Activated T-cell treated with anti-CD3 and anti-CD28 coated beads, Interleukin-2, amount 50 U/mL, for 1 hour (primary cell): ENCODE results near the gene SHC2.
"Not testable (repeated sequence)": the region's sequence is repeated elsewhere in the genome, so short reads cannot be mapped to it uniquely, and the experiment has no call there.

ENCODE experiments used
- DNase-seq: peaks from one replicate; pipeline ENCODE4 v3.0.0-alpha.2; 2020

Gene SHC2

DNA sequence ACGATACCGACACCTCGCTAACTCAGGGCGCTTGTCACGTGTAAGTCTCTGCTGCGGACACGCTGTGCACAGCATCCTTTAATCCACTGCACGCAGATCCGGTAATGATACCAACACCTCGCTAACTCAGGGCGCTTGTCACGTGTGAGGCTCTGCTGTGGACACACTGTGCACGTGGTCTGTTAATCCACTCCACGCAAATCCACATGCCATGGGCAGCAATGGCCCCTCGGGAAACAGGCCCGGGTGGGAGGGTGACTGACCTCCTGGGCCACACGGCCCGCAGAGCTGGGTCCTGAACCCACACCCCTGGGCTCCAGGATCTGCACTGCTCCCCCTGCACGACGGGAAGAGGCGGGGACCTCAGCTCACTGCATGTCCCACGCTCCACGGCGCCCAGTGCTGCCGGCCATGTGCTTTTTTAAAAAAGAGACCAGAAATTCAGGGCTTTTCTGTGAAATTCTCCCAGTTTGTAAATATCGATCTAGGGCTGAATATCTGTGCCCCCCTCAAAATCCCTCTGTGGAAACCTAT, 16.1 kb downstream of the SHC2 start:
- no peak for DNase-seq

DNA sequence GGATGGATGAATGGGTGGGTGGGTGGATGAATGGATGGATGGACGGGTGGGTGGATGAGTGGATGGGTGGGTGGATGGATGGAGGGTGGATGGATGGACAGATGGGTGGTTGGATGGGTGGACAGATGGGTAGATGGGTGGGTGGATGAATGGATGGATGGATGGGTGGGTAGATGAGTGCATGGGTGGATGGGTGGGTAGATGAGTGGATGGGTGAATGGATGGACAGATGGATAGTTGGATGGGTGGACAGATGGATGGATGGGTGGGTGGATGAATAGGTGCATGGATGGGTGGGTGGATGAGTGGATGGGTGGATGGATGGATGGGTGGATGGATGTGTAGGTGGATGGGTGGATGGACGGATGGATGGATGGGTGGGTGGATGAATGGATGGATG, 17.8 kb downstream of the SHC2 start:
- no peak for DNase-seq

DNA sequence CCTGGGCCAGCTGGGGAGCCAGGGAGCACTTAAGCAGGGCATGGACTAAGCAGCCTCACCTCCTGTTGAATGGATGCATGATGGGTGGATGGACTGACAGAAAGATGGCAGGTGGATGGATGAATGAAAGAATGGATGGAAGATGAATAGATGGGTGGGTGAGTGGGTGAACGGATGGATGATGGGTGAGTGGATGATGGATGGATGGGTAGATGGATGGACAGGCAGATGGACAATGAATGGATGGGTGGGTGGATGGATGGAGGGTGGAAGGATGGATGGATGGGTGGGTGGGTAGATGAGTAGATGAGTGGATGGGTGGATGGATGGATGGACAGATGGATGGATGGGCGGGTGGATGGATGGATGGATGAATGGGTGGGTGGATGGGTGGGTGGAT, 18.7 kb downstream of the SHC2 start:
- no peak for DNase-seq

- no peak for DNase-seq
Observed at GRCh38 chr19:441213-441836, 19.5 kb downstream of the SHC2 start.

DNA sequence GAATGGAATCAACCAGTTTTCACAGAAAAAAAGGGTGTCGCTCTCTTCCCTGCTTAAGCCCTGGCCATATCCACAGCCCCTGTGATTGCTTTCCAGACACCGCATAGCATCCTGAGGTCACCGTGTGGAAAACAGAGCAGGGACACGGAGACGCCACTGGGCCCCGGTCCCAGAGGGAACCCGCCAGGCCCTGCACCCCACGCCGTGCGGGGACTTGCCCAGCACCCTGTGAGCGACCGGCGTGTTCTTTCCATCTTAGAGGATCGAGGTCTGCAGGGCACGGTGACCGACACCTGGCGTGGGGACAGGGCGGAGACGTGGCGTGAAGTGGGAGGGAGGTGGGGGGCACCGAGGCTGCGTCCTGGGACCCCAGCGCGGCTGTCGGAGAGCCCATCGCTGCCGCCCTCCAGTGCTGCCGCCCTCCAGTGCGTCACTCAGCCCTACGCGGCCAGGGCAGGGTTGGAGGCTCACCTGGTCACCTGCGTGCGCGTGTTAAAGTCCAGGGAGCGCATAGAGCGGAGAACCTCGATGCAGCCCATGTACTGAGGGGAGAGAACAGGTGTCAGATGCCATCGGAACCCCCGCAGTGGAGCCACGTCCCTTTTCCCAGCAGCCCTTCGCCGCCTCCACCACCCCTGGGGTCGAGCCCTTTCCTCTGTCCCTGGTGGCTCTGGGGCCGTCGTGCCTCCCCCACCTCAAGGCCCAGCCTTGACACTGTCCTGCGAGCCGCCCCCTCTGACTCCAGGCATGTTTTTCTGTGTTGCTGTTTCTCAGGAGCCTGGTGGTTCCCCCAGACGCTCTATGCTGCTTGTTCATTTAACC, 20.2 kb downstream of the SHC2 start:
- DNase-seq = no peak

DNA sequence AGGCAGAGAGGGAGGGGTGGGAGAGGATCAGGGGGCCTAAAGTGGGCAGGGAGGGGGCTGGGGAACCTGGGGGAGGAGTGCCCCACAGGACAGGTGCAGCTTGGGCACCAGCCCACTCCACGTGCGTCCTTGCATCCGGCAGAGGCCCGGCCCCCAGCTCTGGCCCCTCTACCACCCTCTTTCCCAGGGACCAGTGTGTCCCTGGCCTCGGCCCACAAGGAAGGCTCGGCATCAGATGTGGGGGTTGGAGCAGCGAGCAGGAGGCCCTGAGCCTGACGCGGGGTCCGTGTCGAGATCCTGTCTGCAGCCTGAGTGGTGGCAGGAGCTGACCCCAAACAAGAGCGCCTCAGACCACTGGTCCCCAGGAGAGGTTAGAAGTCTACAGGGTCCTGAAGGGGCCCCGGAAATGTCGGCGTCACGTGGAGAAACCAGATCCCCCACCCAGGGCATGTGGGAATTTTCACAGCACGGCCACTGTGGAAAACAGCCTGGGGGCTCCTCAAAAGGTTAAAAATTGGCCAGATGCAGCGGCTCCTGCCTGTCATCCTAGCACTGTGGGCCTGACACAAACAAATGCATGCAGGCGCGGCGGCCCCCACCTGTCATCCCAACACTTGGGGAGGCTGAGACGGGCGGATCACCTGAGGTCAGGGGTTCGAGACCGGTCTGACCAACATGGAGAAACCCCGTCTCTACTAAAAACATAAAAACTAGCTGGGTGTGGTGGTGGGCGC, 21.5 kb downstream of the SHC2 start:
- DNase-seq = no peak

DNA sequence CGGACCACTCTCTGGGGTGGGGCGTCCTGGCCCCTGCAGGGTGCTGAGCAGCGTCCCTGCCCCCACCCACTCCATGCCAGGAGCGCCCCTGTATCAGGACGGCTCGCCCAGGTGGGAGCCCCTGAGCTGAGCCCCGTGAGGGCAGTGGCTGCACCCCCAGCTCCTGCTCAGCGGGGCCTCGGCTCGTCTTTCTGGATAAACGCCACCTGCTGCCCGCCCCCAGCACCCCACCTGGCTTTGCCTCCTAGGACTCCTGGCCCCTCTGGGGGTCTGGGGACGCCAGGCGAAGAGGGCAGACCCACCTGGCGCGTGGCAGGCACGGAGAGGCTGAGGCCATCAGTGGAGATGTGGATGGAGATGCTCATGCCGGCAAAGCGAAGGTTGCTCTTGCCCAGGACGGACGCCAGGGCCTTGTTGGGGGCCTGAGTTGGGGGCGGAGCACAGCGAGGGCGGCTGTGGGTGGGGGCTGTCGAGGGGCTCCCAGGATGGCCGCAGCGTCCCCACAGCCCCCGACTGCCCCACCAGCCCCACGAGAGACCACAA, 22.3 kb downstream of the SHC2 start:
- DNase-seq = no peak

DNA sequence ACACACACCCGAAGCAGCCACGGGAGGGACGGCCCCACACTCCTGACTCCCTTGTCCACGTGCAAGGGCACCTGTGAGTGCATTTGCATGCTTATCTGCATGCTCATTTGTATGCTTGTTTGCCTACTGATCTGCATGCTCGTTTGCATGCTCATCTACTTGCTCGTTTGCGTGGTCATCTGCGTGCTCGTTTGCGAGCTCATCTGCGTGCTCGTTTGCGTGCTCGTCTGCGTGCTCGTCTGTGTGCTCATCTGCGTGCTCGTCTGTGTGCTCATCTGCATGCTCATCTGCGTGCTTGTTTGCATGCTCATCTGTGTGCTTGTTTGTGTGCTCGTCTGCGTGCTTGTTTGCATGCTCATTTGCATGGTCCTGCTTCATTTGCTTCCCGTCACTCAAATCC, 23.8 kb downstream of the SHC2 start:
- DNase-seq = no peak

- DNase-seq = no peak
Observed at GRCh38 chr19:436413-436950, 24.4 kb downstream of the SHC2 start.

- no peak for DNase-seq
Observed at GRCh38 chr19:435707-436412, 25.0 kb downstream of the SHC2 start.

DNA sequence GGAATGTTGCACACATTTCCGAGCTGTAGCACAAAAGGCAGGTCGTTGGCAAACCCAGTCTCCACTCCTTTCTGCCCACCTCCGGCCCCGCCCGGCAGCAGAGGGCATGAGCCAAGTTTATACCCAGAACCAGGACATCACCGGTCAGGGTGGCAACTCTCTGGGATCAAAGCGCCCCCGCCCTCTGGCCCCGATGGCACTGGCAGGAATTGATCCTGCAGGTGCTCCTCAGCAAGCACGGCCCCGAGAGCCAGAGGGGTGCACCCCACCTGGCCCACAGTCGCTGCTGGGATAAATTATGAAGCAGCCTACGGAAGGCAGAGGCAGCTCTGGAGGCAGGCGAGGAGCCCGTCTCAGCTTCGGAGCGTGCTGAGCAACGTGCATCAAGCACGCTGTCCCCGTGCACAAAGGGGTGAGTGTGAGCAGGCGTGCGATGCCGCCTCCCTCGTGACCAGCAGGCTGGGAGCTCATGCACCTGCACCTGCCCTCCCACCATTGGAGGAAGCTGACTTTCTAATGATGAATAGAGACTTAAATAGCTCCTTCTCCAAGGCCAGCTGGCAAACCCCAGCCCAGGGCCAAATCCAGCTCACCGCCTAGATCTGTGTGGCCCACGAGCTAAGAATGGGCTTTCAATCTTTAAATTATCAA, 25.7 kb downstream of the SHC2 start:
- DNase-seq = no peak

DNA sequence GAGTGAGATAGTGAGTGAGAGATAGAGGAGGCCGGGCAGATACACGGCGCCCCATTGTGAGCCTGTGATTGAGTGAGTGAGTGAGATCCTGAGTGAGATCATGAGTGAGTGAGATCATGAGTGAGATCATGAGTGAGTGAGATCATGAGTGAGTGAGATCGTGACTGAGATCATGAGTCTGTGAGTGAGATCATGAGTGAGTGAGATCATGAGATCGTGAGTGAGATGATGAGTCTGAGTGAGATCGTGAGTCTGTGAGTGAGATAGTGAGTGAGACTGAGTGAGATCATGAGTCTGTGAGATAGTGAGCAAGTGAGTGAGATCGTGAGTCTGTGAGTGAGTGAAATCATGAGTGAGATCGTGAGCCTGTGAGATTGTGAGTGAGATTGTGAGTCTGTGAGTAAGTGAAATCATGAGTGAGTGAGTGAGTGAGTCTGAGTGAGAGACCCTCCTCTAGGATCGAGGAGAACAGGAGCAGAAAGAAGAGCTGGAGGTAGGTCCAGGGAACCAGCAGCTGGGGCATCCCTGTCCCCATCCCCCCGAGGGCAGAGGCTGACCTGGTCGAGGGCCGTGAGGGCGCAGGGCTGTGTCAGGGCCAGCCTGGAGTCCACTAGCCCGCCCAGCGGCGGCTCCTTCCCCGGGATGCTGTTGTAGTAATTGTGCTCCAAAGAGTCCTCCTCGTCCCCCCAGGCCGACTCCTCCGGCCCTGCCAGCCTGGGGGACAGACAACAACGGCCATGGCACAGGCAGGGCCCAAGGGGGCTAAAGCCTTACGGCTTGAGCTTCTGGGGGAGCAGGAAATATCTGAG, 26.5 kb downstream of the SHC2 start:
- no peak for DNase-seq

GRCh38 chr19:430701-431100, 30.1 kb downstream of the SHC2 start:
- no peak for DNase-seq

DNA sequence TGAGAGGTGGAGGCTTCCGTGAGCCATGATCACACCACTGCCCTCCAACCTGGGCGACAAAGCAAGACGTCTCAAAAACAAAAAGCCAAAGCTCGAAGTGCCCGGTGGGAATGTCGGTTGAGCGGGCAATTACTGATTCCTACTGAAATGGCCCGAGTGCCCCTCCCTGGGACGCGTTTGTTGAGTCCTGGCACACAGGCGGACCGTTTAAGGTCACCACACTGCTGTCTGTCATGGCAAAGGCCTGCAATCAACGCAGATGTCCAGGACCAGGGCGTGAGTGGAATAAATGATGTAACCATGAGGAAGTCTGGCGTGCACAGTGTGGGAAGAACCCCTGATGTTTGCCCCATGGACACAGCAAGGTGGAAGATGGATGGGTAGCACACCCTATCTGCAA, 32.7 kb downstream of the SHC2 start:
- no peak for DNase-seq

GRCh38 chr19:427675-428074, 33.2 kb downstream of the SHC2 start:
- not testable (repeated sequence) for DNase-seq

- no peak for DNase-seq
Observed at GRCh38 chr19:426725-427445, 33.9 kb downstream of the SHC2 start.

DNA sequence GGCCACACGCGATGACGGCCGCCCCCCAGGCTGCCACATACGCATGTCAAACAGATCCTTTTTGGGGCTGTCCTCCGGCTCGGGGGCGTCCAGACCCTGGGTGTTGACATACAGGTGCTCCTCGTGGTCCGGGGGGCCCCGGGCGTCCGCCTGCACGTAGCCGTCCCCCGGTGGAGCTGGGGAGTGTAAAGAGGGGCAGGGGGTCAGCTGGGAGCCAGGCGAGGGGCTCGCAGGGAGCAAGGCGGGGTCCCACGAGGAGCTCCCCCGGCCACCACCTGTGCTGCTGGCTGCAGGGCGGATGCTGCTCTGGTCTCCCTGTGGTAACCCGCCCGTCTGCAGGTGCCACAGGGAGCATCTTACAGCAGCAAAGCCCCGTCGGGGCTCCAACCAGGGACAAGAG, 35.8 kb downstream of the SHC2 start:
- no peak for DNase-seq

DNA sequence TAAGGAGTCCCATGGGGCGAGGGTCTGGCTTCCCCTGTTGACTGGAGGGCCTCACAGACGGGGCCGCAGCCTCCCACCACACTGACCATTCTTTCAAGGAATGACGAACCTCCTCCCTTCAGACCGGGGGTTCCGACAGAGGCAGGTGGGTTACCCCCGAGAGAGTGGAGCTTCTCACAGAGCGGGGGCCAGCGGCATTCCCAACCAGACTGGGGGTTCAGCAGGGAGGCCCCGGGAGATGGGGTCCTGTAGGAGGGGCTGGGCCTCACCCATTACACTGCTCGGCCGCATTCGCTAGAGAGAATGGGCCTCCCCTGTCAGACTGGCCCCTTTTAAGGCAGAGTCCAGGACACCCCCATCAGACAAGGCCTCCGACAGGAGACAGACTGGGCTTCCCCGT, 36.3 kb downstream of the SHC2 start:
- DNase-seq = no peak

DNA sequence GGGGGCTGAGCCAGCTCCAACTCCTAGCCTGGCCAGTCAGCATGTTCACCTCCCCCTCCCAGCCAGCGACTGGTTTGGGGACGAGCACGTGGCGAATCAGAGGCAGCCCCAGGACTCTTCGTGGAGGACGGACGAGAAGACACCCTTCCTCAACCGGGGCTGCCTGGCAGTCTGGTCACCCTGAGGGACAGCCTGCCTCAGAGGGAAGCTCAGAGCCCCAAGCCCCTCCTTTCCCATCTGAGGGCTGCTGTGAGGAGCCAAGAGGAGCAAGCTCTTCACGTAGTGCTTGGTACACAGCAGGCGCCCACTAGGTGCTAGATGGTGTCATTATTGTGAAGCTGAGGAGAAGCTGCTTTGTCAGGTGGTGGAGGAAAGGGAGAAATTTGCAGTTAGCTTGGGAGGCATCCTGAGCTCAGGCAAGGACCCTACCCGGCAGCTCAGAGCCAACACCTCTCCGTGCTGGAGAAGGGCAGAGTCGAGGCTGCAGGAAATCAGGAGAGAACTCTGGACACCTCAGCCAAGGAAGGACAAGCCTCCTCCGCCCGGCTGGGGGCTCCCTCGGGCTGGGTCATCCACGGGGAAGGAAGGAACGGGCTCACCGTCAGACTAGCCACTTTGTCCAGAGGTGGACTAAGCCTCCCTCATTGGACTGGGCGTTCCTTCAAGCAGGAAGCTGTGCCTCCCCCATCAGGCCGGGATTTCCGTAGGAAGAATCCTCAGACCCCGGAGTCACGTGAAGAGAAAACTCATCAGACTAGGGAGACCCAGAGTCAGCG, 37.0 kb downstream of the SHC2 start:
- DNase-seq = no peak

GRCh38 chr19:422917-423226, 38.0 kb downstream of the SHC2 start:
- not testable (repeated sequence) for DNase-seq
